ENCODE data around the gene MYH8.

DNA sequence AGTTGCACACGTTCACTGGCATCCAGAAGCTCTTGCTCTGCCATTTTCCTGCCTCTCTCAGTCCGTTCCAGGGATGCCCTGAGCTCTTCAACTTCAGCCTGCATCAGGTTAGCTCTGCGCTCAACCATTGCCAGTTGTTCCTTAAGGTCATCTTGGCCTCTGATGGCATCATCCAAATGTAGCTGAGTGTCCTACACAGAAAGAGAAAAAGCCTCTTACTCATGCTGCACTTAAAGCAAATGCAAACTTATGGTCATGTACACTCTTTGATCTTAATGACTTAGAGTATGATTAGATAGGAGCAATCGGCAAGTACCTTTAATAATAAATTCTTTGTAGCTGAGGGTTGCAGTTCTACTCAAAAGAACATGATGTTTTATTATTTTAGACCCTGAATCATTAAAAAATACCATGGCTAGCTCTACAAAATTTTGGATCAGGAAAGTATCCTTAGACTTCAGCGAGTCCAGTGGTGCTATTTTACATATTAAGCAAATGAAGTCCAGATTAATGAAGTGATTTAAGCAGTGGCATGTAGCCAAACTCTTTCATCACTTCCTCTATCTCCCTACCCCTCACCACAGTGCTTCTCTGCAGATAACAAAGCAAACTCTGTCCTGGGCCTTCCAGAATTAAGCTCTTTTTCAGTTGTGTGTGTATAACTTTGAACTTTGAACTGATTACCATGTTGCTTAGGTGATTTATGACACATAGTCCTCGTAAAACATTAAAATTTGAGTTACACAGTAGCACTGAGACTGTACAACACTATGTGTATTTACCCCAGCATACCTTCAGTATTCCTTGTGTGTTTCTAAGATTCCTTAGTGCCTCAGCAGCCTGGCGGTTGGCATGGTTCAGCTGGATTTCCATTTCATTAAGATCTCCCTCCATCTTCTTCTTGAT, 25.5 kb upstream of the MYH8 start:
- TF ChIP-seq, protein P1, sequence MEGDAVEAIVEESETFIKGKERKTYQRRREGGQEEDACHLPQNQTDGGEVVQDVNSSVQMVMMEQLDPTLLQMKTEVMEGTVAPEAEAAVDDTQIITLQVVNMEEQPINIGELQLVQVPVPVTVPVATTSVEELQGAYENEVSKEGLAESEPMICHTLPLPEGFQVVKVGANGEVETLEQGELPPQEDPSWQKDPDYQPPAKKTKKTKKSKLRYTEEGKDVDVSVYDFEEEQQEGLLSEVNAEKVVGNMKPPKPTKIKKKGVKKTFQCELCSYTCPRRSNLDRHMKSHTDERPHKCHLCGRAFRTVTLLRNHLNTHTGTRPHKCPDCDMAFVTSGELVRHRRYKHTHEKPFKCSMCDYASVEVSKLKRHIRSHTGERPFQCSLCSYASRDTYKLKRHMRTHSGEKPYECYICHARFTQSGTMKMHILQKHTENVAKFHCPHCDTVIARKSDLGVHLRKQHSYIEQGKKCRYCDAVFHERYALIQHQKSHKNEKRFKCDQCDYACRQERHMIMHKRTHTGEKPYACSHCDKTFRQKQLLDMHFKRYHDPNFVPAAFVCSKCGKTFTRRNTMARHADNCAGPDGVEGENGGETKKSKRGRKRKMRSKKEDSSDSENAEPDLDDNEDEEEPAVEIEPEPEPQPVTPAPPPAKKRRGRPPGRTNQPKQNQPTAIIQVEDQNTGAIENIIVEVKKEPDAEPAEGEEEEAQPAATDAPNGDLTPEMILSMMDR (IDR thresholded peaks at IDR 0.05; ENCODE audit: insufficient read depth, low read length): no peak
- no peak for TF ChIP-seq POLR2AphosphoS5 (IDR thresholded peaks at IDR 0.05; ENCODE audit: low read depth)

All from HL-60 (cell line).